Measurements from ENCODE around the gene CDK12.

- TF ChIP-seq CTCF (IDR thresholded peaks at IDR 0.05): no peak
- no peak for TF ChIP-seq POLR2AphosphoS5 (IDR thresholded peaks at IDR 0.05)
Measured at GRCh38 chr17:39529455-39529854, 68.2 kb downstream of the CDK12 start.
